Chondrocyte (in vitro differentiated cells): Measurements from ENCODE around the gene CPSF4. TPM values are rescaled to one million over a fixed set of nuclear protein-coding genes. Genes with fewer than 3 reads are reported as not detected.
A peak's percentile ranks its signal among the peaks of the same experiment; 100 is the strongest.
"Not testable (repeated sequence)": the region's sequence is repeated elsewhere in the genome, so short reads cannot be mapped to it uniquely, and the experiment has no call there.

Experiments used
- DNase-seq: peaks from one replicate; pipeline ENCODE4 v3.0.0; 2021; ENCODE audit warnings: mixed read lengths, low spot score
- H3K27ac Mint-ChIP-seq: one replicate; pipeline ENCODE4 v1.8.0; 2021; ENCODE audit warnings: mild to moderate bottlenecking, moderate library complexity, mixed read lengths; ENCODE audit not compliant: unreplicated experiment
- H3K27me3 Mint-ChIP-seq: 2 replicates; pipeline ENCODE4 v1.8.0; 2021; ENCODE audit warnings: low read depth, mixed read lengths
- H3K36me3 Mint-ChIP-seq: 2 replicates; pipeline ENCODE4 v1.8.0; 2021; ENCODE audit warnings: low read depth, mixed read lengths
- H3K4me1 Mint-ChIP-seq: 2 replicates; pipeline ENCODE4 v1.8.0; 2021; ENCODE audit warnings: low read depth, mild to moderate bottlenecking, mixed read lengths
- H3K4me3 Mint-ChIP-seq: one replicate; pipeline ENCODE4 v1.8.0; 2021; ENCODE audit warnings: mild to moderate bottlenecking, moderate library complexity, mixed read lengths; ENCODE audit not compliant: unreplicated experiment
- H3K9me3 Mint-ChIP-seq: 2 replicates; pipeline ENCODE4 v1.8.0; 2021; ENCODE audit warnings: low read depth, mixed read lengths
- total RNA-seq: library from RNA; stranded (reverse); gene quantifications from 3 replicates; pipeline ENCODE4 v1.2.1, GENCODE V29; 2021
- TF ChIP-seq, protein P1 (sequence below): fragments of 200-600 bp; sonication (generic); IDR thresholded peaks from 2 replicates; pipeline ENCODE4 v1.5.0; 2021; ENCODE audit warnings: antibody characterized with exemption, mild to moderate bottlenecking, moderate library complexity

Gene CPSF4
- total RNA-seq, 1 donor from 2014 or later = 36.6 TPM

DNA sequence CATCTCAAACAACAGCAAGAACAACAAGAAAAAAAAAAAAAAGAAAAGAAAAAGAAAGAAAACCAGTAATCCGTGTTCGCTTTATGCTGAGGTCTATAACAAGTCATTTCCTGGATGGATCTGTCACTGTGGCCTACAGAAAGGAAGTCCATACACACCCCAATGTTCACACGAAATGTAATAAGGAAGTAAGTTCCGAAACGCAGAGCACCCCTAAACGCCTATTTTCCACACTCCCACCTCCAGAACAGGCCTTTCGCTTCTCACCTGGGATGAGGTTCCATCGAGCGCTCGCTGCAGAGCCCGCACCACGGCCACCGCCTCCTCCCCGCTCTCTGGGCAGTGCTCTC lies 60.6 kb downstream of the CPSF4 start:
- TF ChIP-seq, protein P1, sequence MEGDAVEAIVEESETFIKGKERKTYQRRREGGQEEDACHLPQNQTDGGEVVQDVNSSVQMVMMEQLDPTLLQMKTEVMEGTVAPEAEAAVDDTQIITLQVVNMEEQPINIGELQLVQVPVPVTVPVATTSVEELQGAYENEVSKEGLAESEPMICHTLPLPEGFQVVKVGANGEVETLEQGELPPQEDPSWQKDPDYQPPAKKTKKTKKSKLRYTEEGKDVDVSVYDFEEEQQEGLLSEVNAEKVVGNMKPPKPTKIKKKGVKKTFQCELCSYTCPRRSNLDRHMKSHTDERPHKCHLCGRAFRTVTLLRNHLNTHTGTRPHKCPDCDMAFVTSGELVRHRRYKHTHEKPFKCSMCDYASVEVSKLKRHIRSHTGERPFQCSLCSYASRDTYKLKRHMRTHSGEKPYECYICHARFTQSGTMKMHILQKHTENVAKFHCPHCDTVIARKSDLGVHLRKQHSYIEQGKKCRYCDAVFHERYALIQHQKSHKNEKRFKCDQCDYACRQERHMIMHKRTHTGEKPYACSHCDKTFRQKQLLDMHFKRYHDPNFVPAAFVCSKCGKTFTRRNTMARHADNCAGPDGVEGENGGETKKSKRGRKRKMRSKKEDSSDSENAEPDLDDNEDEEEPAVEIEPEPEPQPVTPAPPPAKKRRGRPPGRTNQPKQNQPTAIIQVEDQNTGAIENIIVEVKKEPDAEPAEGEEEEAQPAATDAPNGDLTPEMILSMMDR = no peak
- Mint-ChIP-seq H3K4me1 (peaks cover 28% of the 10 kb centered on the region), H3K9me3 (peaks cover 1% of the 10 kb centered on the region), H3K27me3 (no peaks in the 10 kb centered on the region), H3K27ac (peak overlapping the region; percentile 99), H3K4me3 (peak overlapping the region; percentile 94), H3K36me3 (peaks cover 11% of the 10 kb centered on the region)
- no peak for DNase-seq

DNA sequence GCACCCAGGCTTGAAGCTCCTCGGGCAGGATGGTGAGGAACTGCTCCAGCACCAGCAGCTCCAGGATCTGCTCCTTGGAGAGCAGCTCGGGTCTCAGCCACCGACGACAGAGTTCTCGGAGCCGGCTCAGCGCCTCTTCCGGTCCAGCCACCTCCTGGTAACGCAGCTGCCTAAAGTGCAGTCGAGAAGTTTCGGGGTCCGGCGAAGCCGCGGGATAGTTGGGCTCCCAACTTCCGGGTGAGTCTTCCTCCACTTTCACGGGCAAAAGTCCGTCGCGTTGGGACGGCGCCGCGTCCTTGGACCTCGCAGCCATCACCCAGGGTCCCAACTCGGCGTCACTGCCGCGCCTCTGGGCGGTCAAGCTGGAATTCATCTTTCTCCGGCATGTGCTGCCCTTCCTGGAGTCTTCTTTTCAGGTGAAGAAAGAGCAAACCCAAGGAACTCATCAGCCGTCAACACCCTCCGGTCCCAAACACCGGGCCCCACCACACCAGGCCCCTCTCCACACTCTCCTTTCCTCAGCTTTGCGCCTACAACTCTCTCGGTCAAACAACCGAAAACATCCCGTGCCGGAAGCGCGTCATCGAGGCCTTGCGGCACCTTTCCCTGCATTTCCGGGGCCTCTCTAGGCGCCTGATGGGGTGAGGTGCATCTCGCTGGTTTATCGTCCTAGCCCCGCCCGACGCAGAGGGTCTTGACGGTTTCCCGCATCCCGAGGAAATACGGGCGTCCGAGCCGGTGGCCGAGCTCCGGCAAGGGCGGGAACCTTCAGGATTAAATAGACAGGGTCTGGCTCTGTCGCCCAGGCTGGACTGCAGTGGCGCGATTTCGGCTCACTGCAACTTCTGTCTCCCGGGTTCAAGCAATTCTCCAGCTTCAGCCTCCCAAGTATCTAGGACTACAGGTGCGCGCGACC lies 61.2 kb downstream of the CPSF4 start, which contains the start of gene ZNF394:
ZNF394 (minus strand) TSS at position 561 of the 916 bp plus-strand sequence; CDS start at position 373, 188 bp downstream.
- Mint-ChIP-seq H3K4me1 (peaks cover 28% of the 10 kb centered on the region), H3K27ac (peak within 1 kb of the TSS; percentile 99), H3K4me3 (peak within 1 kb of the TSS; percentile 94), H3K36me3 (peaks cover 10% of the 10 kb centered on the region), H3K27me3 (no peaks in the 10 kb centered on the region), H3K9me3 (no peaks in the 10 kb centered on the region)
- TF ChIP-seq, protein P1 = peak; percentile 31
- DNase-seq = peak; percentile 90

DNA sequence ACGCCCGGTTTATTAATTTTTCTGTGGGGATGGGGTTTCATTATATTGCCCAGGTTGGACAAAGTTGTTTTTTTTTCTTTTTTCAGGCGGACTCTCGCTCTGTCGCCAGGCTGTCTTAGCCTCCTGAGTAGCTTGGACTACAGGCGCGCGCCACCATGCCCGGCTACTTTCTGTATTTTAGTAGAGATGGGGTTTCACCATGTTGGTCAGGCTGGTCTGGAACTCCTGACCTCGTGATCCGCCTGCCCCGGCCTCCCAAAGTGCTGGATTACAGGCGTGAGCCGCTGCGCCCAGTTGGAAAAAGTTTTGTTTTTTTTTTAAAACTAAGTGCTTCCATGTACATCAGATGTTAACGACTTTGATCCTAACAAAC lies 61.9 kb downstream of the CPSF4 start:
- peak overlapping the region; percentile 99 for H3K27ac Mint-ChIP-seq
- peaks cover 32% of the 10 kb centered on the region for H3K4me1 Mint-ChIP-seq
- no peak for DNase-seq
- H3K36me3 Mint-ChIP-seq = peaks cover 10% of the 10 kb centered on the region
- TF ChIP-seq, protein P1 = no peak
- H3K4me3 Mint-ChIP-seq = peak overlapping the region; percentile 94
- H3K27me3 Mint-ChIP-seq = no peaks in the 10 kb centered on the region
- no peaks in the 10 kb centered on the region for H3K9me3 Mint-ChIP-seq

DNA sequence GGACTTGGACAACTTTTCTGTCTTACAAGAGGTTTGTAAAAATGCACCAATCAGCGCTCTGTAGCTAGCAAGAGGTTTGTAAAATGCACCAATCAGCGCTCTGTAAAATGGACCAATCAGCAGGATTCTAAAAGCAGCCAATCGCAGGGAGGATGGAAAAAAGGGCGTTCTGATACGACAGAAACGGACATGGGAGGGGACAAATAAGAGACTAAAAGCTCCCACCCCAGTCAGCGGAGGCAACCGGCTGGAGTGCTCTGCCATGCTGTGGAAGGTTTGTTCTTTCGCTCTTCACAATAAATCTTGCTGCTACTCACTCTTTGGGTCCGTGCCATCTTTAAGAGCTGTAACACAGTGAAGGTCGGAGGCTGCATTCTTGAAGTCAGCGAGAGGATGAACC lies 62.5 kb downstream of the CPSF4 start:
- peak overlapping the region; percentile 63 for H3K27ac Mint-ChIP-seq
- not testable (repeated sequence) for H3K9me3 Mint-ChIP-seq, H3K27me3 Mint-ChIP-seq, H3K36me3 Mint-ChIP-seq
- peaks cover 38% of the 10 kb centered on the region for H3K4me1 Mint-ChIP-seq
- peak; percentile 6 for DNase-seq
- peak overlapping the region; percentile 94 for H3K4me3 Mint-ChIP-seq

DNA sequence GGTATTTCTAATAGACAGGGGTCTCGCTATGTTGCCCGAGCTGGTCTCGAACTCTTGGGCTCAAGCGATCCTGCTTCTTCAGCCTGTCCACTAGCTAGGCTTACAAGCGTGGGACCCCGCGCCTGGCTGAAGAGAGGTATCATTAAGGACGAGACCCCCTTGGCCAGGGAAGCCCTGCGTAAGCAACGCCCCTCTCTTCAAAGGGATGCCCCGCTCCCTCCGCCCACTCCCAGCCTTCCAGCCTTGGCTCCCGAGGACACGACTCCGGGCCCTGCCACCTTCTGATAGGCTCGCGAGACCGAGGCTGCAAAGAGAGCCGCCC lies 65.5 kb downstream of the CPSF4 start:
- Mint-ChIP-seq H3K36me3 (no peaks in the 10 kb centered on the region), H3K9me3 (no peaks in the 10 kb centered on the region), H3K4me3 (peak overlapping the region; percentile 95), H3K27me3 (no peaks in the 10 kb centered on the region), H3K27ac (peak overlapping the region; percentile 99), H3K4me1 (peaks cover 29% of the 10 kb centered on the region)
- DNase-seq = no peak
- TF ChIP-seq, protein P1 = no peak
